Loucy (cell line): ENCODE results near the gene AKAP1.

Experiments used
- EZH2phosphoT487 ChIP-seq: fragments of 200-600 bp; IDR thresholded peaks from 2 replicates; pipeline ENCODE4 v1.6.1; 2018; ENCODE audit warnings: antibody characterized with exemption, mild to moderate bottlenecking, moderate library complexity, borderline replicate concordance
- TF ChIP-seq, protein P1 (sequence below): fragments of 200-600 bp; sonication (generic); conservative IDR thresholded peaks from 2 replicates; pipeline ENCODE4 v1.5.1; 2014; ENCODE audit warnings: mild to moderate bottlenecking, antibody characterized with exemption, low read length

DNA sequence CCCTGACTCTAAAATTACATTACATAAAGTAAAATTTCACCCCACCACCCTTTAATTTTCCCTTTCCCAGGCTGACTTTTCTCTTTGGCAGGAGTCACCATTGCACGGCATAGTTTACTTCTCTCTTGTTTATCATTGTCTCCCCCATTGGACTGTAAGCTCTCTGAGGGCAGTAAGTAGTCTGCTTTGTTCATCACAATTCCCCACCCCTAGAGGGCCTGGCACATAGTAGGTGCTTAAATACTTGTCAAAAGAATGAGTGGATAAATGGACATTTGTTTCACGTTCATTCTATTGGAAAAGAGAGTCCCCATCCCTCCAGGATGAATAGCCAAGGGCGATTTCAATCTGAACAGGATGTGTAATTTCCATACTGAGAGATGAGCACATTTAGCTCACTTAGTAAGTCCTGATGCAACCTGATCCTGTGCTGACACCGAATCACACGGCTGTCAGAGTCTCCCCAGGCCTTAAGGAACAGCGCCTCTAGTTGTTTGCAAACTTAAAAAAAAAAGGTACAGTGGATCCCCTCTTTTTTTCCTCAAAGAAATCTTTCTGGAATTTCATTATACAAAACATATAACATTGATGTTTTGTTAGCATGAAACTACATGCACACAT lies 54.0 kb downstream of the AKAP1 start:
- TF ChIP-seq, protein P1, sequence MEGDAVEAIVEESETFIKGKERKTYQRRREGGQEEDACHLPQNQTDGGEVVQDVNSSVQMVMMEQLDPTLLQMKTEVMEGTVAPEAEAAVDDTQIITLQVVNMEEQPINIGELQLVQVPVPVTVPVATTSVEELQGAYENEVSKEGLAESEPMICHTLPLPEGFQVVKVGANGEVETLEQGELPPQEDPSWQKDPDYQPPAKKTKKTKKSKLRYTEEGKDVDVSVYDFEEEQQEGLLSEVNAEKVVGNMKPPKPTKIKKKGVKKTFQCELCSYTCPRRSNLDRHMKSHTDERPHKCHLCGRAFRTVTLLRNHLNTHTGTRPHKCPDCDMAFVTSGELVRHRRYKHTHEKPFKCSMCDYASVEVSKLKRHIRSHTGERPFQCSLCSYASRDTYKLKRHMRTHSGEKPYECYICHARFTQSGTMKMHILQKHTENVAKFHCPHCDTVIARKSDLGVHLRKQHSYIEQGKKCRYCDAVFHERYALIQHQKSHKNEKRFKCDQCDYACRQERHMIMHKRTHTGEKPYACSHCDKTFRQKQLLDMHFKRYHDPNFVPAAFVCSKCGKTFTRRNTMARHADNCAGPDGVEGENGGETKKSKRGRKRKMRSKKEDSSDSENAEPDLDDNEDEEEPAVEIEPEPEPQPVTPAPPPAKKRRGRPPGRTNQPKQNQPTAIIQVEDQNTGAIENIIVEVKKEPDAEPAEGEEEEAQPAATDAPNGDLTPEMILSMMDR = no peak
- TF ChIP-seq EZH2phosphoT487 = no peak
